Activated CD8-positive, alpha-beta memory T cell treated with anti-CD3 and anti-CD28 coated beads, Interleukin-2, amount 50 U/mL, for 1 hour (primary cell): ENCODE data around the gene KCNK4.
"Not testable (repeated sequence)": the region's sequence is repeated elsewhere in the genome, so short reads cannot be mapped to it uniquely, and the experiment has no call there.

Source experiments
- DNase-seq: peaks from one replicate; pipeline ENCODE4 v3.0.0-alpha.2; 2020; ENCODE audit errors: extremely low read depth

Gene KCNK4

GRCh38 chr11:64306876-64307622 lies 15.9 kb downstream of the KCNK4 start:
- DNase-seq, result no peak

- DNase-seq, result not testable (repeated sequence)
Measured at GRCh38 chr11:64307795-64308194, 16.7 kb downstream of the KCNK4 start.

- DNase-seq, result no peak
Measured at GRCh38 chr11:64312947-64313346, 21.8 kb downstream of the KCNK4 start.

- no peak for DNase-seq
Measured at GRCh38 chr11:64313491-64314145, 22.5 kb downstream of the KCNK4 start.

GRCh38 chr11:64314146-64314804 lies 23.2 kb downstream of the KCNK4 start:
- no peak for DNase-seq

- DNase-seq, result no peak
Measured at GRCh38 chr11:64314805-64315561, 23.9 kb downstream of the KCNK4 start.

GRCh38 chr11:64315667-64316526 lies 24.8 kb downstream of the KCNK4 start:
- not testable (repeated sequence) for DNase-seq

- DNase-seq, result no peak
Measured at GRCh38 chr11:64316672-64317324, 25.7 kb downstream of the KCNK4 start.

- peak; percentile 97 for DNase-seq
Measured at GRCh38 chr11:64317325-64317960, 26.3 kb downstream of the KCNK4 start, which contains the start of gene TRMT112. Gene TRMT112 (minus strand): TSS chr11:64317559. CDS start chr11:64317526, 33 bp downstream.

GRCh38 chr11:64317961-64318765 lies 27.1 kb downstream of the KCNK4 start, which contains the start of gene PRDX5:
Gene PRDX5 (plus strand): TSS chr11:64318121. CDS start chr11:64318216, 95 bp downstream.
- peak; percentile 86 for DNase-seq

- no peak for DNase-seq
Measured at GRCh38 chr11:64318766-64319761, 28.0 kb downstream of the KCNK4 start.

GRCh38 chr11:64320556-64320955 lies 29.5 kb downstream of the KCNK4 start:
- no peak for DNase-seq

- DNase-seq, result no peak
Measured at GRCh38 chr11:64321026-64321425, 29.9 kb downstream of the KCNK4 start.

- DNase-seq, result no peak
Measured at GRCh38 chr11:64321533-64321932, 30.4 kb downstream of the KCNK4 start.

GRCh38 chr11:64322925-64323260 lies 31.8 kb downstream of the KCNK4 start:
- DNase-seq, result no peak

GRCh38 chr11:64323373-64323772 lies 32.3 kb downstream of the KCNK4 start:
- no peak for DNase-seq

GRCh38 chr11:64323984-64324383 lies 32.9 kb downstream of the KCNK4 start:
- not testable (repeated sequence) for DNase-seq
